RWPE2 (cell line): ENCODE results near the gene HTT.

ENCODE experiments used
- ATAC-seq: fragments of 200-7000 bp; cut with Tn5 transposase; 3 replicates; pipeline ENCODE4 v1.9.1; 2021; ENCODE audit warnings: low read depth
- DNase-seq: peaks from one replicate; pipeline ENCODE4 v3.0.0-alpha.2; 2020; ENCODE audit warnings: low spot score
- H3K27ac ChIP-seq: fragments of 450-650 bp; 2 replicates; pipeline ENCODE4 v1.5.1; 2017; ENCODE audit warnings: mild to moderate bottlenecking; ENCODE audit not compliant: poor library complexity, severe bottlenecking
- H3K27me3 ChIP-seq: fragments of 250-450 bp; sonication (Bioruptor Pico); 2 replicates; pipeline ENCODE4 v1.5.1; 2021; ENCODE audit warnings: mild to moderate bottlenecking, moderate library complexity; ENCODE audit not compliant: insufficient read depth, poor library complexity, severe bottlenecking
- H3K36me3 ChIP-seq: fragments of 250-450 bp; sonication (Bioruptor Pico); 2 replicates; pipeline ENCODE4 v1.5.1; 2020; ENCODE audit warnings: low read depth, mild to moderate bottlenecking, moderate library complexity
- H3K4me1 ChIP-seq: fragments of 250-450 bp; sonication (Bioruptor Pico); 2 replicates; pipeline ENCODE4 v1.5.1; 2021; ENCODE audit warnings: mild to moderate bottlenecking, moderate library complexity; ENCODE audit not compliant: insufficient read depth, poor library complexity, severe bottlenecking
- H3K4me3 ChIP-seq: fragments of 250-450 bp; sonication (Bioruptor Pico); 2 replicates; pipeline ENCODE4 v1.5.1; 2021; ENCODE audit warnings: mild to moderate bottlenecking, moderate library complexity; ENCODE audit not compliant: severe bottlenecking
- H3K9me3 ChIP-seq: fragments of 250-450 bp; sonication (Bioruptor Pico); 2 replicates; pipeline ENCODE4 v1.5.1; 2021; ENCODE audit warnings: mild to moderate bottlenecking, moderate library complexity; ENCODE audit not compliant: severe bottlenecking
- TF ChIP-seq, protein P1 (sequence below): fragments of 450-650 bp; IDR thresholded peaks from one replicate; pipeline ENCODE4 v1.5.1; 2017; ENCODE audit warnings: mild to moderate bottlenecking, moderate library complexity; ENCODE audit not compliant: poor library complexity, severe bottlenecking

Gene HTT

DNA sequence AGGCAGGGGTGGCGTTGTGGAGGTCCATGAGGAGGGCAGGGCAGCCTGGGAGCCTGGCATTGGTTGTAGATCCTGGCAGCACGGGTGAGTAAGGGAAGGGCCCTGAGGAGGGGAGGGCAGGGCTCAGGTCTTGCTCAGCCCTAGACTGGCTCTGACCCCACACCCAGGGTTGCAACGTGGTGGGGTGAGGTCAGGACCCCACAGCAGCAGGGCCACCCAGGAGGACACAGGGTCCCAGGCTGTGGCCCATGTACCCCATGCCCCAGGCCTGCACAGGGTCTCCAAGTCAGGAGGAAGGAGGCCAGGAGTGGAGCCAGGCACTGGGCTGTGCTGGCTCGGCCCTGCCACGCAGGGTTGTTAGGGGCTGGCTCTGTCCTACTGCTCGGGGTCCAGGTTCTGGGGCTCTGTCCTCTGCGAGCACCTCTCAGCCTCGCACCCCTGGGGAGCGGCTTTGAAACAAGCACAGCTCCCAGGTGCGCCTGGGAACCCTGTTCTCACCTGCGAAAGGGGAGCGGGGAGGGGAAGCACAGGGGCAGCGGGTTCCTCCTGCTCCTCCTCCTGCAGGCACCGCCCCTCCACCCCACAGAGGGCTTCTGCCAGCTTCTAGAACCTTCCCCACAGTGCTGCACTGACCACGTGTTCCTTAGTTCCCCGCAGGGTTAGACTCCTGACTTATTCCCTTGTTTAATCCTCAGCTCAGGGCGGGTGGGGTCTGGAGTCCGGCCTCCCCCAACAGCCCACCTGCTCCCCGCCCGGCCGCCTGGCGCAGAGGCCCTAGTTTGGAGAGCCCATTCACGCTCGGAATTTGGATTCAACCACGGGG, 194.8 kb downstream of the HTT start:
- H3K27me3 ChIP-seq = peaks cover 3% of the 10 kb centered on the region
- TF ChIP-seq, protein P1, sequence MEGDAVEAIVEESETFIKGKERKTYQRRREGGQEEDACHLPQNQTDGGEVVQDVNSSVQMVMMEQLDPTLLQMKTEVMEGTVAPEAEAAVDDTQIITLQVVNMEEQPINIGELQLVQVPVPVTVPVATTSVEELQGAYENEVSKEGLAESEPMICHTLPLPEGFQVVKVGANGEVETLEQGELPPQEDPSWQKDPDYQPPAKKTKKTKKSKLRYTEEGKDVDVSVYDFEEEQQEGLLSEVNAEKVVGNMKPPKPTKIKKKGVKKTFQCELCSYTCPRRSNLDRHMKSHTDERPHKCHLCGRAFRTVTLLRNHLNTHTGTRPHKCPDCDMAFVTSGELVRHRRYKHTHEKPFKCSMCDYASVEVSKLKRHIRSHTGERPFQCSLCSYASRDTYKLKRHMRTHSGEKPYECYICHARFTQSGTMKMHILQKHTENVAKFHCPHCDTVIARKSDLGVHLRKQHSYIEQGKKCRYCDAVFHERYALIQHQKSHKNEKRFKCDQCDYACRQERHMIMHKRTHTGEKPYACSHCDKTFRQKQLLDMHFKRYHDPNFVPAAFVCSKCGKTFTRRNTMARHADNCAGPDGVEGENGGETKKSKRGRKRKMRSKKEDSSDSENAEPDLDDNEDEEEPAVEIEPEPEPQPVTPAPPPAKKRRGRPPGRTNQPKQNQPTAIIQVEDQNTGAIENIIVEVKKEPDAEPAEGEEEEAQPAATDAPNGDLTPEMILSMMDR = no peak
- H3K36me3 ChIP-seq = no peaks in the 10 kb centered on the region
- H3K27ac ChIP-seq = no peak overlapping the region
- H3K9me3 ChIP-seq = no peaks in the 10 kb centered on the region
- no peak overlapping the region for H3K4me3 ChIP-seq
- DNase-seq (peak; percentile 66), ATAC-seq (no peak; the same call in 2 of the 3 replicates)
- no peaks in the 10 kb centered on the region for H3K4me1 ChIP-seq

DNA sequence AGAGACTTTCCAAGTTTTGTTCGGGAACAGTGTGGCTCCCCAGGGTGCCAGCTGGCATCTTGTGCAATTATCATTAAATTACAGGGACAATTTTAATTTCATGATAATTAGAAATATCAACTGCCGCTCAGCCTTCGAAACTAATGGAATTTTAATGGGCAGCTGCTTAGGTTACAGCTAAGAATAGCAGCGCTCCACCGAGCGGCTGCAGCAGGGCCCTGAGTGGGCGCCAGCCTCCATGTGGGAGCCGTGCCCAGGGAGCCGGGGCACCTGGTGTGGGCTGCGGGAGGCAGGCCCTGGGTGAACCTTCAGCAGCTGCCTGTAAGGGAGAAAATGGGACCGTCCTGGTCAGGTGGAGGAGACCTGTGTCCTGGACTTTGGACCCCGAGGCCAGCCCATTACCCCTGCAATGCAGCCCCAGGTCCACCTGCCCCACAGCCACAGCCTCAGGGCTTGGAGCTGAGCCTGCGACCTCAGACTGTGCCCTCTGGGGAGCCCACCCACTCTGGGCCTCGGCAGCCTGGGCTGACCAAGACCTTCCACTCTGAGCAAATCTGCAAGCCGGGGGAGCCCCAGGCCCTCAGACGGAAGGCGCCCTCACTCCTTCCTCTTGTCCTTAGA, 195.6 kb downstream of the HTT start:
- Histone ChIP-seq H3K27ac (no peak overlapping the region), H3K9me3 (no peaks in the 10 kb centered on the region), H3K36me3 (no peaks in the 10 kb centered on the region), H3K27me3 (peaks cover 3% of the 10 kb centered on the region), H3K4me1 (no peaks in the 10 kb centered on the region), H3K4me3 (no peak overlapping the region)
- ATAC-seq = no peak
- DNase-seq = no peak
- TF ChIP-seq, protein P1 = no peak

DNA sequence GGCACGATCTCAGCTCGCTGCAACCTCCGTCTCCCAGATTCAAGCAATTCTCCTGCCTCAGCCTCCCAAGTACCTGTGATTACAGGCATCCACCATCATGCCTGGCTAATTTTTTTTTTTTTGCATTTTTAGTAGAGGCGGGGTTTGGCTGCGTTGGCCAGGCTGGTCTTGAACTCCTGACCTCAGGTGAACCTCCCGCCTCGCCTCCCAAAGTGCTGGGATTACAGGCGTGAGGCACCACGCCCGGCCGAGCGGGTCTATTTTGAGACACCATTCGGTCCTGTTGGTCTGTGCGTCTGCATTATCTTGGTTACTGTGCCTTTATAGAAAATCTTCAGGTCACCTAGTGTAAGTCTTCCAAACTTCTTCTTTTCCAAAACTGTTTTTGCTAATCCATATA, 196.7 kb downstream of the HTT start:
- H3K9me3 ChIP-seq = no peaks in the 10 kb centered on the region
- no peak for ATAC-seq
- no peak overlapping the region for H3K27ac ChIP-seq
- TF ChIP-seq, protein P1 = no peak
- H3K4me3 ChIP-seq = no peak overlapping the region
- H3K27me3 ChIP-seq = peaks cover 9% of the 10 kb centered on the region
- H3K4me1 ChIP-seq = no peaks in the 10 kb centered on the region
- H3K36me3 ChIP-seq = no peaks in the 10 kb centered on the region
- no peak for DNase-seq

DNA sequence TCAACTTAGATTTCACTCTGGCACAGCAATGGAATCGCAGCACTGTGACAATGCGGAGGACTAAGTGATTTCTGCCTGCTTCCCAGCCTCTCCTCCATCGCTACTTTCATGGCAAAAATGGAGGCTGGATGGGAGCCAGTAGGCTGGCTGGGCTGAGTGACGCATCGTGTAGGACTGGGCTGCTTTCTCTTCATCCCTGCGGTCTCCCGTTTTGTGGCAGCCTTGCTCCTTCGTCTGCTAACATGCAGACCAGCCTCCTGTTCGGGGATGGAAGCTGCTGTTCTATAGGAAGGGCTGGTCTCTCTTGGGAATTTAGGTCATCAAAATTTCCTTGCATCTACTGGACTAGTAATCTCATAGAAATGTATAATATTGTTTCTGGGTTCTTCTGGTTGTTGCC, 202.5 kb downstream of the HTT start:
- Histone ChIP-seq H3K36me3 (no peaks in the 10 kb centered on the region), H3K4me3 (no peak overlapping the region), H3K27ac (no peak overlapping the region), H3K27me3 (peaks cover 10% of the 10 kb centered on the region), H3K9me3 (no peaks in the 10 kb centered on the region), H3K4me1 (no peaks in the 10 kb centered on the region)
- no peak for ATAC-seq
- TF ChIP-seq, protein P1 = no peak
- no peak for DNase-seq

DNA sequence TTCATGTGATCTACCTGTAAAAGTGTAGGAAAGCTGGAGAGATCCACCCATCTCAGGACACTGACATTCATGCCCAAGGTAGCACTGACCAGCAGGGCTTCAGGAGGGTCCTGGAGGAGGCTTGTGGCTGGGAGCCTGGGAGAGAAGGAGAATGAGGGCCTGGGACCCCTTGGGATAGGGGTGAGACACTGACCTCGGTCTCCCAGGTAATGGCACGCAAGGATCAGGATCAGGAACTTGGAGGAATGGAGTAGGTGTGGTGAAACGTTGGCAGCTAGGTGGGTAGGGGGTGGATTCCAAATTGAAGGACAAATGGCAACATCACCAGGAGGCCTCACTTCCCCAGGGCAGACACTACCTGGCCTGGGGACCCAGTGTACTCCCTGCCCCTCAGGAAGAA, 206.0 kb downstream of the HTT start:
- Histone ChIP-seq H3K27ac (no peak overlapping the region), H3K36me3 (no peaks in the 10 kb centered on the region), H3K27me3 (peaks cover 8% of the 10 kb centered on the region), H3K9me3 (no peaks in the 10 kb centered on the region), H3K4me1 (no peaks in the 10 kb centered on the region), H3K4me3 (no peak overlapping the region)
- DNase-seq = no peak
- TF ChIP-seq, protein P1 = no peak
- no peak for ATAC-seq
